K562 (cell line): ENCODE data around the gene SELENOO. TPM values are rescaled to one million over a fixed set of nuclear protein-coding genes. Genes with fewer than 3 reads are reported as not detected.
A peak's percentile ranks its signal among the peaks of the same experiment; 100 is the strongest.

ENCODE experiments used
- ATAC-seq: fragments of 200-7000 bp; cut with Tn5 transposase; 3 replicates; pipeline ENCODE4 v1.9.1; 2020; ENCODE audit warnings: moderate library complexity
- BruUV-seq: library from RNA; stranded (reverse); fragments of 400-500 nt; replicated peaks from 2 replicates; lab custom pipeline; 2021; lab: Mats Ljungman, UMichigan
- CTCF ChIA-PET: fragments of 300-600 bp; formaldehyde crosslinking; extraction: SDS; loops from one replicate; lab custom pipeline; 2021; ENCODE audit warnings: low intra/inter-chr PET ratio; lab: Yijun Ruan, JAX
- POLR2A ChIA-PET: fragments of 300-600, 350-650 bp; sonication (Branson Sonifier 250); formaldehyde crosslinking; extraction: SDS; loops from one replicate; lab custom pipeline; 2021; ENCODE audit warnings: antibody characterized with exemption, inconsistent platforms; lab: Yijun Ruan, JAX
- DNase-seq, 4 experiments: peaks; one replicate each; pipeline versions ENCODE4 v3.0.0 to v3.0.0-alpha.2; 2011 to 2018; ENCODE audit warnings: low spot score in 3 of 4, mixed read lengths in 3 of 4; ENCODE audit errors: extremely low read depth in 1 of 4
- FAIRE-seq: peaks from 2 replicates; lab custom pipeline; 2011; peaks lifted over from hg19 to GRCh38; lab: Jason Lieb, UNC
- H2AFZ ChIP-seq: 2 replicates; pipeline ENCODE4 v1.6.0; 2011; ENCODE audit warnings: low read depth, low read length, control low read depth, inconsistent platforms
- H3K27ac ChIP-seq: fragments of 200-600 bp; 3 replicates; pipeline ENCODE4 v1.8.0; 2011; ENCODE audit warnings: low read depth, mild to moderate bottlenecking, control low read depth, inconsistent platforms, low read length, moderate library complexity, mixed read lengths; ENCODE audit errors: extremely low read depth
- H3K27me3 ChIP-seq, 2 experiments: fragments of 300-600 bp in 1 of 2; 2 replicates in 1 of 2; 3 replicates in 1 of 2; pipeline versions ENCODE4 v1.6.0 to v1.8.0; 2011; ENCODE audit warnings: inconsistent platforms in 2 of 2, low read length in 2 of 2, mild to moderate bottlenecking in 1 of 2, mixed read lengths in 1 of 2, moderate library complexity in 1 of 2; ENCODE audit not compliant: control insufficient read depth in 2 of 2, insufficient read depth in 2 of 2
- H3K36me3 ChIP-seq: fragments of 300-600 bp; 3 replicates; pipeline ENCODE4 v1.8.0; 2011; ENCODE audit warnings: mild to moderate bottlenecking, low read length, inconsistent platforms; ENCODE audit not compliant: control insufficient read depth, insufficient read depth
- H3K4me1 ChIP-seq, 2 experiments: fragments of 200-600 bp in 1 of 2; replicated peaks in 1 of 2; 2 replicates in 1 of 2; 3 replicates in 1 of 2; pipeline versions ENCODE4 v1.5.1 to v1.8.0; 2011; ENCODE audit warnings: inconsistent platforms in 2 of 2, low read length in 2 of 2, mild to moderate bottlenecking in 1 of 2, mixed read lengths in 1 of 2, moderate library complexity in 1 of 2; ENCODE audit not compliant: control insufficient read depth in 2 of 2, insufficient read depth in 2 of 2
- H3K4me2 ChIP-seq: 2 replicates; pipeline ENCODE4 v1.6.1; 2011; ENCODE audit warnings: low read length, control low read depth, inconsistent platforms, mixed read lengths; ENCODE audit not compliant: insufficient read depth
- H3K4me3 ChIP-seq: fragments of 200-600 bp; sonication (generic), shearing (Covaris generic); 2 replicates; pipeline ENCODE4 v1.5.1; 2016; ENCODE audit warnings: control low read depth, inconsistent platforms
- H3K79me2 ChIP-seq: fragments of 200-600 bp; 3 replicates; pipeline ENCODE4 v1.8.0; 2011; ENCODE audit warnings: low read length, inconsistent platforms; ENCODE audit not compliant: control insufficient read depth, insufficient read depth
- H3K9ac ChIP-seq, 2 experiments: 2 replicates each; pipeline versions ENCODE4 v1.6.0 to v1.6.1; 2011; ENCODE audit warnings: low read depth in 2 of 2, low read length in 2 of 2, control low read depth in 1 of 2, inconsistent platforms in 1 of 2, mild to moderate bottlenecking in 1 of 2, mixed read lengths in 1 of 2; ENCODE audit not compliant: insufficient read depth in 1 of 2
- H3K9me1 ChIP-seq: one replicate; pipeline ENCODE4 v1.6.0; 2011; ENCODE audit warnings: inconsistent platforms, mild to moderate bottlenecking, low read length, moderate library complexity; ENCODE audit not compliant: control insufficient read depth, insufficient read depth
- H3K9me3 ChIP-seq: replicated peaks from 2 replicates; pipeline ENCODE4 v1.5.1; 2011; ENCODE audit warnings: low read depth, low read length, inconsistent platforms; ENCODE audit not compliant: control insufficient read depth, insufficient read depth
- H4K20me1 ChIP-seq: replicated peaks from 2 replicates; pipeline ENCODE4 v1.6.1; 2011; ENCODE audit warnings: low read length, inconsistent platforms, mixed read lengths; ENCODE audit not compliant: control insufficient read depth, insufficient read depth
- HNRNPLL ChIP-seq: fragments of 200-400 bp; formaldehyde crosslinking; IDR thresholded peaks from 2 replicates; pipeline ENCODE4 v1.6.1; 2017; ENCODE audit warnings: low read length, low read depth, mild to moderate bottlenecking; ENCODE audit not compliant: poor library complexity, severe bottlenecking
- MNT ChIP-seq, 2 experiments: fragments of 450-650 bp; conservative IDR thresholded peaks; 2 replicates each; pipeline ENCODE4 v1.6.1; 2017; ENCODE audit warnings: mild to moderate bottlenecking in 2 of 2, moderate library complexity in 2 of 2
- NFXL1 ChIP-seq: fragments of 450-650 bp; formaldehyde crosslinking; IDR thresholded peaks from 2 replicates; pipeline ENCODE4 v1.4.0; 2021; ENCODE audit warnings: mild to moderate bottlenecking
- POLR2G ChIP-seq: fragments of 200-400 bp; formaldehyde crosslinking; IDR thresholded peaks from 2 replicates; pipeline ENCODE4 v1.6.1; 2017; ENCODE audit warnings: low read depth, mild to moderate bottlenecking, antibody characterized with exemption, low read length, moderate library complexity
- RNF2 ChIP-seq: sonication (generic); IDR thresholded peaks from 2 replicates; pipeline ENCODE4 v1.6.1; 2016
- ZBTB33 ChIP-seq: sonication (generic); formaldehyde crosslinking; IDR thresholded peaks from 2 replicates; pipeline ENCODE4 v1.8.1; 2023; ENCODE audit warnings: mild to moderate bottlenecking, missing genetic modification reagents
- ZNF707 ChIP-seq: fragments of 250-450 bp; sonication (Bioruptor Pico); conservative IDR thresholded peaks from 2 replicates; pipeline ENCODE4 v1.8.0; 2022; ENCODE audit warnings: inconsistent platforms, mild to moderate bottlenecking, moderate library complexity
- WGBS: fragments of 100-300 bp; shearing (Covaris generic); methylation state at CpG from one replicate; pipeline ENCODE4 v1.1.6; 2016; ENCODE audit warnings: low coverage, mixed read lengths; ENCODE audit not compliant: insufficient coverage; ENCODE audit errors: missing lambda C conversion rate; 5-methylcytosine and 5-hydroxymethylcytosine counted together
- in situ Hi-C: fragments of 300-500 bp; cut with MboI; formaldehyde crosslinking; loops from 4 replicates; pipeline ENCODE4 v1.15.0; 2018; ENCODE audit warnings: inconsistent platforms, mixed read lengths
- intact Hi-C: fragments of 100-400 bp; cut with micrococcal nuclease; formaldehyde crosslinking; loops from 2 replicates; pipeline ENCODE4 v1.14.2; 2022
- polyA plus RNA-seq, 8 experiments: library from polyadenylated mRNA; depleted of rRNA in 4 of 8; stranded (reverse) in 5 of 8; unstranded in 3 of 8; fragments of >200 nt; fragmentation: Nextera tagmentation in 2 of 8; fragmentation: Illumina TruSeq in 1 of 8; extraction: Ambion mirVana in 2 of 8; extraction: Trizol in 1 of 8; gene quantifications; 2 replicates each; pipeline versions ENCODE4 v1.2.1 to v1.2.3, GENCODE V29; 2011 to 2014; ENCODE audit warnings: inconsistent platforms in 1 of 8, missing spikeins in 1 of 8
- total RNA-seq, 7 experiments: library from RNA; depleted of rRNA in 6 of 7; stranded (reverse); fragments of >200 nt in 6 of 7; fragmentation: Illumina TruSeq in 2 of 7; extraction: Trizol in 2 of 7; gene quantifications; 2 replicates each; pipeline versions ENCODE4 v1.2.1 to v1.2.3, GENCODE V29; 2011 to 2021; ENCODE audit warnings: low replicate concordance in 1 of 7

Gene SELENOO
- total and polyA plus RNA-seq, 9 of the 15 experiments (the other 6 are each of a cell fraction or from before 2014, with no cell fraction given) = 0.37 to 24.9 (median 8.3) TPM

GRCh38 chr22:50194037-50194805 lies 6.6 kb upstream of the SELENOO start:
- TF ChIP-seq RNF2 (no peak), NFXL1 (no peak), POLR2G (peak; percentile 46; the same call in 1 of the 2 replicates), ZBTB33 (CRISPR knock-in tag) (0 out of 2 replicates have a peak, but pooled peaks have one; percentile 38), HNRNPLL (no peak), ZNF707 (CRISPR knock-in tag) (no peak), MNT (conservative IDR thresholded peaks at IDR 0.05) (no peak)
- ATAC-seq (no peak), DNase-seq (no peak), FAIRE-seq (no peak)
- WGBS = 95% methylated on average over 24 of the region's 44 CpGs
- CTCF ChIA-PET = no interaction called here
- Histone ChIP-seq H2AFZ (no peak overlapping the region), H3K9ac (peak overlapping the region in 1 of 2 experiments; percentile 64; a peak in 1 of 4 replicates), H3K79me2 (peaks cover 36% of the 10 kb centered on the region), H3K9me3 (no peaks in the 10 kb centered on the region), H3K9me1 (peaks cover 7% of the 10 kb centered on the region), H3K27me3 (no peaks in the 10 kb centered on the region), H4K20me1 (peaks cover 5% of the 10 kb centered on the region), H3K36me3 (peaks cover 58% of the 10 kb centered on the region; the same call in 2 of the 3 replicates), H3K4me2 (no peak overlapping the region), H3K27ac (no peak overlapping the region), H3K4me1 (peaks cover 12 to 56% of the 10 kb centered on the region in 2 experiments), H3K4me3 (no peak overlapping the region)
- POLR2A ChIA-PET = no interaction called here
- no TSS peak for BruUV-seq
- intact Hi-C loops (no loop called here), in situ Hi-C loops (no loop called here)
